Tibial nerve (tissue), 4 donors: Measurements from ENCODE around the gene TMEM178B.

ENCODE experiments used
- EP300 ChIP-seq, 2 donors: sonication (generic); formaldehyde crosslinking; IDR thresholded peaks; one replicate each; pipeline ENCODE4 v1.6.1; 2017; ENCODE audit warnings: antibody characterized with exemption in 2 of 2, mild to moderate bottlenecking in 1 of 2
- POLR2A ChIP-seq, 2 donors: fragments of 450-650 bp; IDR thresholded peaks; one replicate each; pipeline ENCODE4 v1.6.1; 2017; ENCODE audit warnings: antibody characterized with exemption in 2 of 2, mild to moderate bottlenecking in 2 of 2, moderate library complexity in 2 of 2
- TF ChIP-seq, protein P1 (sequence below), 5 experiments: fragments of 200-600 bp in 3 of 5; fragments of 450-650 bp in 2 of 5; sonication (generic) in 3 of 5; IDR thresholded peaks; one replicate each; pipeline ENCODE4 v1.5.1; 2016 to 2019; ENCODE audit warnings: antibody characterized with exemption in 5 of 5, mild to moderate bottlenecking in 3 of 5, moderate library complexity in 2 of 5

DNA sequence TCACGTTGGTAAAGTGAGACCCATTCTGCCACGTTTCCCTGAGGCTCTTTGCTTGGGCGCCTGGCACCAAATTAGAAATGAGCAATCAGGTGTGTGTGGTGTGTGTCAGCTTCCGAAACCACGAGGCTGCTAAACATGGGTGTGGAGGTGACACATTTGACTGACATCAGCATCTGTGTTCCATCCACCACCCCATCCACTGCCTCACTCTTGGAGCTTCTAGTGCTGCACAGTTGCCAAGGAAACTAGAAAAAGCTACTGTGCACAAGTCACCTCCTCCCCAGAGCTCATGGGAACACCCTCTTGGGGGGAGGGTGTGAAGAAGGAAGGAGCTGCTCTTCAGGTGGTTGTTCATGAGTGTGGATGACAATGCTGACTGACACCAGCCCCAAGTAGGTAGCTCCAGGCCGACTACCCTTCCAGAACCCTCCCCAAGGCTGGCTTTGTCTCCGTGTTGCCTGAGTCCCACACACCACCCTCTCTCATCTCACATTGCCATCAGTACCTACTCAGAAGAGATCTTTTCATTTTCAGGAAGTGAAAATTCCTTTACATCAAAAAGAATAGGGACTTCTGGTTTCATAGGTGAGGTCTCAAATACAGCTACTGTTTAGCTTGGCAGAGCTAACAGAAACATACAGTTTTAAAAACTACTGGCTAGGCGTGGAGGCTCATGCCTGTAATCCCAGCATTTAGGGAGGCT lies 152.2 kb downstream of the TMEM178B start:
- TF ChIP-seq, protein P1, sequence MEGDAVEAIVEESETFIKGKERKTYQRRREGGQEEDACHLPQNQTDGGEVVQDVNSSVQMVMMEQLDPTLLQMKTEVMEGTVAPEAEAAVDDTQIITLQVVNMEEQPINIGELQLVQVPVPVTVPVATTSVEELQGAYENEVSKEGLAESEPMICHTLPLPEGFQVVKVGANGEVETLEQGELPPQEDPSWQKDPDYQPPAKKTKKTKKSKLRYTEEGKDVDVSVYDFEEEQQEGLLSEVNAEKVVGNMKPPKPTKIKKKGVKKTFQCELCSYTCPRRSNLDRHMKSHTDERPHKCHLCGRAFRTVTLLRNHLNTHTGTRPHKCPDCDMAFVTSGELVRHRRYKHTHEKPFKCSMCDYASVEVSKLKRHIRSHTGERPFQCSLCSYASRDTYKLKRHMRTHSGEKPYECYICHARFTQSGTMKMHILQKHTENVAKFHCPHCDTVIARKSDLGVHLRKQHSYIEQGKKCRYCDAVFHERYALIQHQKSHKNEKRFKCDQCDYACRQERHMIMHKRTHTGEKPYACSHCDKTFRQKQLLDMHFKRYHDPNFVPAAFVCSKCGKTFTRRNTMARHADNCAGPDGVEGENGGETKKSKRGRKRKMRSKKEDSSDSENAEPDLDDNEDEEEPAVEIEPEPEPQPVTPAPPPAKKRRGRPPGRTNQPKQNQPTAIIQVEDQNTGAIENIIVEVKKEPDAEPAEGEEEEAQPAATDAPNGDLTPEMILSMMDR (IDR thresholded peaks at IDR 0.05): no peak
- no peak for TF ChIP-seq EP300 (IDR thresholded peaks at IDR 0.05)
- TF ChIP-seq POLR2A (IDR thresholded peaks at IDR 0.05): no peak
